DOHH2 (cell line): Measurements from ENCODE around the gene PRKN.

Source experiments
- H3F3A ChIP-seq: fragments of 200-600 bp; sonication (generic), shearing (Covaris generic); 2 replicates; pipeline ENCODE4 v1.6.0; 2016; ENCODE audit warnings: antibody characterized with exemption, mild to moderate bottlenecking; ENCODE audit not compliant: control insufficient read depth, insufficient read depth
- H3K27ac ChIP-seq: fragments of 200-600 bp; sonication (generic); 2 replicates; pipeline ENCODE4 v1.5.1; 2014; ENCODE audit warnings: low read depth, mild to moderate bottlenecking, low read length, moderate library complexity
- H3K27me3 ChIP-seq: fragments of 200-600 bp; sonication (generic); 2 replicates; pipeline ENCODE4 v1.6.1; 2014; ENCODE audit warnings: mild to moderate bottlenecking, low read length, mixed read lengths; ENCODE audit not compliant: control insufficient read depth
- H3K36me3 ChIP-seq: fragments of 200-600 bp; sonication (generic); 2 replicates; pipeline ENCODE4 v1.6.1; 2014; ENCODE audit warnings: mild to moderate bottlenecking, low read length, moderate library complexity, mixed read lengths; ENCODE audit not compliant: control insufficient read depth
- H3K4me1 ChIP-seq: fragments of 200-600 bp; sonication (generic); 2 replicates; pipeline ENCODE4 v1.6.1; 2014; ENCODE audit warnings: mild to moderate bottlenecking, low read length, mixed read lengths; ENCODE audit not compliant: control insufficient read depth
- H3K4me2 ChIP-seq: fragments of 200-600 bp; sonication (generic); 2 replicates; pipeline ENCODE4 v1.6.0; 2014; ENCODE audit warnings: mild to moderate bottlenecking, low read length, moderate library complexity
- H3K4me3 ChIP-seq: fragments of 200-600 bp; sonication (generic); 2 replicates; pipeline ENCODE4 v1.5.1; 2014; ENCODE audit warnings: mild to moderate bottlenecking, low read length, mixed read lengths
- H3K79me2 ChIP-seq: fragments of 200-600 bp; sonication (generic); 2 replicates; pipeline ENCODE4 v1.6.1; 2014; ENCODE audit warnings: mild to moderate bottlenecking, low read length, mixed read lengths; ENCODE audit not compliant: control insufficient read depth
- H3K9me2 ChIP-seq: fragments of 200-600 bp; sonication (generic); replicated peaks from 2 replicates; pipeline ENCODE4 v1.6.1; 2014; ENCODE audit warnings: mild to moderate bottlenecking, low read length, mixed read lengths; ENCODE audit not compliant: control insufficient read depth
- H3K9me3 ChIP-seq: fragments of 200-600 bp; sonication (generic); 2 replicates; pipeline ENCODE4 v1.6.1; 2014; ENCODE audit warnings: antibody characterized with exemption, low read length, mixed read lengths; ENCODE audit not compliant: control insufficient read depth, insufficient read depth
- H4K20me1 ChIP-seq: fragments of 200-600 bp; sonication (generic); 2 replicates; pipeline ENCODE4 v1.6.0; 2014; ENCODE audit warnings: low read depth, mild to moderate bottlenecking, antibody characterized with exemption, low read length, moderate library complexity; ENCODE audit not compliant: control insufficient read depth, insufficient read depth
- EZH2phosphoT487 ChIP-seq: fragments of 200-600 bp; sonication (generic); IDR thresholded peaks from 2 replicates; pipeline ENCODE4 v1.6.1; 2017; ENCODE audit warnings: borderline replicate concordance, mild to moderate bottlenecking, antibody characterized with exemption, low read length, moderate library complexity, mixed read lengths
- TF ChIP-seq, protein P1 (sequence below): fragments of 200-600 bp; sonication (generic); IDR thresholded peaks from one replicate; pipeline ENCODE4 v1.5.1; 2014; ENCODE audit warnings: antibody characterized with exemption, mild to moderate bottlenecking, low read depth, low read length; ENCODE audit not compliant: poor library complexity, severe bottlenecking

Gene PRKN

DNA sequence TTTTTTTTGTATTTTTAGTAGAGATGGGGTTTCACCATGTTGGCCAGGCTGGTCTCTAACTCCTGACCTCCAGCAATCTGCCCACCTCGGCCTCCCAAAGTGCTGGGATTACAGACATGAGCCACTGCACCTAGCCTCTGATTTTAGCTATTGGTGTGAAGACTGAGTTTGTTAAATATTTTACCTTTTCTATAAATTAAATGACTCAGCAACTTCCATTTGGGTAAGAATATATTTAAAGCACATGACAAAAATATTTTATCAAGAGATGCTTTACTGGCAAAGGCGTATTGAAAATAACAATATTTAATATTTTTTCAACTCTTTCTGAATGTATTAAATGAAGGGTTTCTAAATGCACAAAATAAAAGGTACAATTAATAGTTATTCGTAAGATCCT lies 1295.0 kb downstream of the PRKN start:
- Histone ChIP-seq H3K4me1 (no peaks in the 10 kb centered on the region), H3K36me3 (no peaks in the 10 kb centered on the region), H3K4me3 (no peak overlapping the region), H3K27me3 (no peaks in the 10 kb centered on the region), H4K20me1 (no peaks in the 10 kb centered on the region), H3F3A (no peaks in the 10 kb centered on the region), H3K4me2 (no peak overlapping the region), H3K9me3 (no peaks in the 10 kb centered on the region), H3K79me2 (no peaks in the 10 kb centered on the region), H3K27ac (no peak overlapping the region), H3K9me2 (no peaks in the 10 kb centered on the region)
- no peak for TF ChIP-seq EZH2phosphoT487
- TF ChIP-seq, protein P1, sequence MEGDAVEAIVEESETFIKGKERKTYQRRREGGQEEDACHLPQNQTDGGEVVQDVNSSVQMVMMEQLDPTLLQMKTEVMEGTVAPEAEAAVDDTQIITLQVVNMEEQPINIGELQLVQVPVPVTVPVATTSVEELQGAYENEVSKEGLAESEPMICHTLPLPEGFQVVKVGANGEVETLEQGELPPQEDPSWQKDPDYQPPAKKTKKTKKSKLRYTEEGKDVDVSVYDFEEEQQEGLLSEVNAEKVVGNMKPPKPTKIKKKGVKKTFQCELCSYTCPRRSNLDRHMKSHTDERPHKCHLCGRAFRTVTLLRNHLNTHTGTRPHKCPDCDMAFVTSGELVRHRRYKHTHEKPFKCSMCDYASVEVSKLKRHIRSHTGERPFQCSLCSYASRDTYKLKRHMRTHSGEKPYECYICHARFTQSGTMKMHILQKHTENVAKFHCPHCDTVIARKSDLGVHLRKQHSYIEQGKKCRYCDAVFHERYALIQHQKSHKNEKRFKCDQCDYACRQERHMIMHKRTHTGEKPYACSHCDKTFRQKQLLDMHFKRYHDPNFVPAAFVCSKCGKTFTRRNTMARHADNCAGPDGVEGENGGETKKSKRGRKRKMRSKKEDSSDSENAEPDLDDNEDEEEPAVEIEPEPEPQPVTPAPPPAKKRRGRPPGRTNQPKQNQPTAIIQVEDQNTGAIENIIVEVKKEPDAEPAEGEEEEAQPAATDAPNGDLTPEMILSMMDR = no peak

DNA sequence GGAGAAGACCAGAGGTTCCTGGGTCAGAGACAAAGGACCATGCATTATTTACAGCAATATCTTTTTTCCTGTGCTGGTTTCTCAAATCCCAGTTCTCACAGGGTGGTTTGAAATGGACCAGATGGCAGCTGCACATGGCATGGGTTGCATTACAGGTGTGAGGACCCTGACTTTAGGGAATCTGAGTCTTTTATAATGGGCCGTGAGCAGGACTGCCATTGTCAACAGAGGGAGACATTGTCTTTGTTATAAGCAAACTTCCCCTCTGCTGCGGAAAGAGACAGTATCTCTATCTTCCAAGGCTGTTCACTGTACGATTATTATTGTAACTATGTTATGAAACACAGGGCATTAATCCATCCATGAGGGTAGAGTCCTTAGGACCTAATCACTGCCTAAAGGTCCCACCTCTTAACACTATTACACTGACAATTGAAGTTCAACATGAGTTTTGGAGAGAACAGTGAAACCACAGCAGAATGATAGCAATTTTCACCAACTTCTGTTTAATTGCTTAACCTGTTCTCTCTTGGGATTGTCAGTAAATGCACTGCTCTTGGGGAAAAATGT lies 1297.6 kb downstream of the PRKN start:
- Histone ChIP-seq H3F3A (no peaks in the 10 kb centered on the region), H3K27me3 (no peaks in the 10 kb centered on the region), H3K4me3 (no peak overlapping the region), H3K36me3 (no peaks in the 10 kb centered on the region), H4K20me1 (no peaks in the 10 kb centered on the region), H3K27ac (no peak overlapping the region), H3K4me1 (no peaks in the 10 kb centered on the region), H3K9me3 (no peaks in the 10 kb centered on the region), H3K79me2 (no peaks in the 10 kb centered on the region), H3K4me2 (no peak overlapping the region), H3K9me2 (no peaks in the 10 kb centered on the region)
- no peak for TF ChIP-seq EZH2phosphoT487
- TF ChIP-seq, protein P1 = no peak

DNA sequence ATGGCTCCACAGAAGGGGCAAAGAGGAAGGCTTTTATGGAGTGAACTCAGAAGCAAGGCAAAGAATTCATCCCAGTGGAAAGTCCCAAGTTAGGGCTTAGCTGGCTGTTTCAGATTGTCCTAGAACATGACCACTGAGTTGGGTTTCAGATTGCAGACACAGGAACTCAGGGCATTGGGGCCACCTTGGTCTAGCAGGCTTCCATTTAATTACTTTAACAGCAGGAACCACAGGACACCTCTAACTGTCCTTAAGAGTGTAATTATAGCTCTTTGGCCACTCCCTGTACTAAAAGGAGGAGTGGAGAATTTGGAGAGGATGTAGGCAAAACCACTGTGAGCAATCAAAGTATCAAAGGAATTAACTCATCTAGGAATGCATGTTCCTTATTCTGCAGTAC lies 1303.1 kb downstream of the PRKN start:
- Histone ChIP-seq H3K4me2 (no peak overlapping the region), H3K79me2 (no peaks in the 10 kb centered on the region), H3K36me3 (no peaks in the 10 kb centered on the region), H3K4me1 (no peaks in the 10 kb centered on the region), H3K4me3 (no peak overlapping the region), H3F3A (no peaks in the 10 kb centered on the region), H4K20me1 (no peaks in the 10 kb centered on the region), H3K27me3 (no peaks in the 10 kb centered on the region), H3K9me3 (no peaks in the 10 kb centered on the region), H3K9me2 (no peaks in the 10 kb centered on the region), H3K27ac (no peak overlapping the region)
- TF ChIP-seq, protein P1 = no peak
- TF ChIP-seq EZH2phosphoT487 = no peak
